IPS-NIHi11 (cell line): Measurements from ENCODE around the gene PRRC1.
A peak's percentile ranks its signal among the peaks of the same experiment; 100 is the strongest.
"Not testable (repeated sequence)": the region's sequence is repeated elsewhere in the genome, so short reads cannot be mapped to it uniquely, and the experiment has no call there.

ENCODE experiments used
- DNase-seq: peaks from one replicate; pipeline ENCODE4 v3.0.0; 2012; ENCODE audit warnings: mixed read lengths, low spot score

The PRRC1 gene

DNA sequence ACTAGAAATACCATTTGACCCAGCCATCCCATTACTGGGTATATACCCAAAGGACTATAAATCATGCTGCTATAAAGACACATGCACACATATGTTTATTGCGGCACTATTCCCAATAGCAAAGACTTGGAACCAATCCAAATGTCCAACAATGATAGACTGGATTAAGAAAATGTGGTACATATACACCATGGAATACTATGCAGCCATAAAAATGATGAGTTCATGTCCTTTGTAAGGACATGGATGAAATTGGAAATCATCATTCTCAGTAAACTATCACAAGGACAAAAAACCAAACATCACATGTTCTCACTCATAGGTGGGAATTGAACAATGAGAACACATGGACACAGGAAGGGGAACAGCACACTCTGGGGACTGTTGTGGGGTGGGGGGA, 27.8 kb downstream of the PRRC1 start:
- DNase-seq, result not testable (repeated sequence)

DNA sequence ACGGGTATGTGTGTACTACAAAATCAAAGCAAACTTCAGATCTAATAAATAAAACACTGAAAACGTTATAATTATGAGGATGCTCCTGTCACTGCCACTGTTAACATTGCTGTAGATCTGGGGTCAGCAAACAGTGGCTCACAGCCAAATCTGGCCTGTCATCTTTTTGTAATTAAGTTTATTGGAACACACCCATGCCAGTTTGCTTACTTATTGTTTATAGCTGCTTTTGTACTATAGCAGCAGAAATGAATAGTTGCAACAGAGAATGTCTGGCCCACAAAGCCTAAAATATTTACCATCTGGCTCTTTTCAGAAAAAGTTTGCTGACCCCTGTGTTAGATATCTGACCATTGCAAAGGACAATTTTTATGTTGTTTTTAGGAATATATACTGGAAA, 32.1 kb downstream of the PRRC1 start:
- DNase-seq, result no peak

DNA sequence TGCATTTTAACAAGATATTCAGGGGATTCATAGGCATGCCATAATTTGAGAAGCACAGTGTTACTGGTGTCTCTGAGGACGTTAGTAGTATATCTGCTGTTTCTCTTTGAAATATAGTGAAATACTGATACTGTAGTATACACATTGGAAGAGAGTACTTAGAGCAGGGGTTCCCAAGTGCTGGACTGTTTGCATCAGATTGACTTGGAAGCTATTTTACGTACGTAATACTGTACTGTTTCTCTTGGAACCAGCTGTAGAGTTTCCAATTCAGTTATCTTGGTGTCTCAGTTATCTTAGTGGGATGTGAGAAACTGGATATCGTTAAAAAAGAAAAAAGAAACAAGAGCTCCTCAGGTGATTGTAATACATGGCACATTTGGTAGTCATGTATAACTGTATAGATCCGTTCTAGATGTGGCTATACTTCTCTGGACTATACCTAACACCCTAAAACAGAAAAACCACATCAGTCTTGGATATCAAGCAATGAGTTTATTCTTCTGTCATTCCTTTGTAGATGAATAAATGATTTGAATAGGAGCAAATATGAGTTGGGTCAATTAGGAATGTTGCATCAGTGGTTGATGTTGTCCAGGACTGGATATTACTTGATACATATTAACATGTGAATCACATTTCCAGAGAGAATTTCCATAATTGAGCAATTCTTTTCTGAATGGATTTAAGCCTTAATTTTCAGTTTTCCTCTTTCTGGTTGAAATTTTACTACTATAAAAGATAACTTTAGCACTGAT, 33.4 kb downstream of the PRRC1 start:
- DNase-seq, result no peak

DNA sequence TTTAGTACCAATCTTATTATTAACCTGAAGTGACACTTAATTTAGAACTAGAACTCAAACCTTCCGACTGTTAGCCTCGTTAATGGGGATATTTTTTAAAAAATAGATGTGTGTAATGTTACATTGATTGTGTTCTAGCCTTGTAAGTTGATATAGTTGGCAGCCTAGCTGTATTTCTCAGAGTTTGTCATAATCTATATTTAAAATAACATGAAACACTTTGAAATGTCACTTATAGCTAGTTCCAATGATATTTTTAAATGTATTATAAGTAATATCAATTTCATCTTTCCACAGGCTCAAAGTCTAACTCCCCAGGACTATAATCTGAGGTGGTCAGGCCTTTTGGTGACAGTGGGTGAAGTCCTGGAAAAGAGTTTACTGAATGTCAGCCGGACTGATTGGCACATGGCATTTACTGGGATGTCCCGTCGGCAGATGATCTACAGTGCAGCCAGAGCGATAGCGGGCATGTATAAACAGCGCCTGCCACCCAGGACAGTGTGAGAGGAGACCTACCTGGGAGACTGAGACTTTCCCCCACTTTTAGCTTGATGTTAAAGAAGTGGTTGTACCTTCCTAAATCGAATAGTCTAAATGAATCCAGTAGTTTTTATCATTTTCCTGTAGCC, 34.1 kb downstream of the PRRC1 start:
- DNase-seq, result no peak

DNA sequence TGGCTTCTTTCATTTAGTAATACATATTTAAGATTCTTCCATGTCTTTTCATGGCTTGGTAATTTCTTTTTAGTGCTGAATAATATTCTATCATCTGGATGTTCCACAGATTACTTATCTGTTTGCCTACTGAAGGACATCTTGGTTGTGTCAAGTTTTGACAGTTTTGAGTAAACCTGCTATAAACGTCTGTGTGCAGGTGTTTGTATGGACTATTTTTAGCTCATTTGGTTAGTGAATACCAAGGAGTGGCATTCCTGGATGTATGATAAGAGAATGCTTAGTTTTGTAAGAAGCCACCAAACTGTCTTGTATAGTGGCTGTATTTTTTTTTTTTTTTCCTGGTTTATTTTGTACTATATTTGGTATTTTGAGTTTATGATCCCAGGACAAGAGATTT, 38.4 kb downstream of the PRRC1 start:
- DNase-seq, result no peak

DNA sequence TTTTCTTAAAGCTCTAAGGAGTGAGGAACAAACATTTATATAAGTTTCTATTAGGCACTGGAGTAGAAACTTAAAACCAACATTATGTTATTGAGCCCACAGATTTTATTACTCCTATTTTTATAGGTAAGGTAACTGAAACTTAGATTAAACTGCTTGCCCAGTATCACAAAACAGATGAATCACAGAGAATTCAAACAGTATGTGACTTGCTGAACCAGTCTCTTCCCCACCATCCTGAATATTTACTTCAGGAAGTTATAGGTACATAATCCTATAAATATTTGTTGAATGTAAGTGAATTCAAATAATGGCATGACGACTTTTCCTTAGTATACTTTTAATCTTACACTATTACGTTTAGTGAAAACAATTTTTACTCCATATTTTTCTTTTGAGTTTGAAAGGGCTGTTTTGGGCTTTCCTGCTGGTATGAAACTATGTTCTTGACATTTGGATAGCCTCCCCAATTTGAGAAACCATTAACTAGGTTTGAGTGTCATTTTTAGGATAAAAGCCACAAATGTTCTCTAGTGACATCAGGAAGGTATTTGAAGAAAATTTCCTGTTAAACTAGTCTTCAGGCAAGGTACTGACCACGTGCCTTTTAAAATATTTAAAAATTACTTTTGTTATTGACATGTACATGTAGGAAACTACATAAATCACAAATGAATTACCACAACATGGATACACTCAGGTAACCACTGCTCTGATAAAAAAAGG, 39.3 kb downstream of the PRRC1 start:
- no peak for DNase-seq

DNA sequence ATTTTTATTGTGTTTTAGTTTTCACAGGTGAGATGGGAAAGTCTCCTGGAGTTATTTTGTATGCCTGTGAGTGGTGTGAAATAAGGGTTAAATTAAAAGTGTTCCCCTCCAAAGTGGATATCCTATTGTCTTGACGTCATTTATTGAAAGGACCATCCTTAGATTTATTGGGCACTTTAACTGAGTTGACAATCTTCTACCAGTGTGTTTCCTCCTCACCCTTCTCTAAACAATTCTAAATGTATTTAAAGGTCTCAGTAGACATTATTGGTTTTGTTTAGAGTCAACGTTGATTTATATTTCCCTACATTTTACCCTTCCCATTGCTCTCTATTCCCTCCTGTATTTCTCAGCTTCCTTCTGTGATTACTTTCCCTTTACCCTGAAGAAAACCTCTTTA, 40.8 kb downstream of the PRRC1 start:
- DNase-seq, result no peak

DNA sequence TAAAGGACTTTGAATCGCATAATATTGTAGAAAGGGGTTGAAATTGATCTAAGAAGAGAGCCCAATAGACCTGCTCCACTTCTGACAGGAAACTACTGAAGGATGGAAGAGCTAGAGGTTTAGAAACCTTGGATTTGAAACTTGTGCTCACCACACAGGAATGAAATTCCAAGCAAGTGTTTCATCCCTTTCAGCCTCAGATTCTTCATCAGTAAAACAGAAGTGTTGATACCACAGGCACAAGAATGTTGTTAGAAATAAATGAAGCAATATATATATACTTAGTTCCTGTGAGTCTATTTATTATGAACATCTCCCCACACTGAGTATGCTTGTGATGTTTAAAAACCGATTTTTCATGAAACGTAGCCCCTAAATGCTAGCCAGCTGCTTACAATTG, 43.8 kb downstream of the PRRC1 start:
- no peak for DNase-seq

DNA sequence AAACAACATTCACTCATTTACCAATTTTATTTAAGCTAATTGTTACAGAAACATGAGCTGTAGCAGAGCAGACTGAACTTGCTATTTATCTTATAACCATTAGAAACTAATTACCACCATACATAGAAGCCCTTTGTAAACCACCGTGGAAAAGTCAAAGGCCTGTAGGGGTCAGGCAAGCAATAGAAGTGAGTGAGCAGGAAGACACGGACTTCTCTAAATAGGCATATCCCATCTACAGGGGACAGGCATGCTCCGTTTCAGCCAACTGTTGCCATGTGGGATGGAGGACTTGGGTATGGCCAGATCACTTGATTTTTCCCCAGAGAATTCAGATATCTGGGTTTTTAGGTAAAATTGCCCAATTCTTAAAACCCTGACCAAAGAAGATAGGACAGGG, 44.8 kb downstream of the PRRC1 start:
- peak; percentile 42 for DNase-seq

DNA sequence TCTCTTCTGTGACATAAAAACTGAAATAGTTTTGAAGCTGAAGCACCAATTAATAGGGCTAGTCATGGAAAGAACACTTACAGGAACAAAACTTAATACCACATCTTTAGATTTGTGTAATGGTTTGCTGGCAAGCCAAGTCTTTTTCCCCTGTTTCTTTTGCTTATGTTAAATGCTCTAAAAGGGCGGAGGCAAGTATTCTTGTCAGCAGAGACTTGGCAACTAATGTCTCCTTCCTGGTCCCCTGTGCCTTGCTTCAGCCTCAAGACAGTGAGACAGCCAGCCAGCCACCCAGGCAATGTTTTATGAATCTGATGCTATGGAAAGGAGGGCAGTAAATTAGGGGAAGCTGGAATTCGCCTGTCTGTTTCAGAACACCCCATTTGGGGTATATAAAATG, 45.7 kb downstream of the PRRC1 start:
- DNase-seq, result no peak

DNA sequence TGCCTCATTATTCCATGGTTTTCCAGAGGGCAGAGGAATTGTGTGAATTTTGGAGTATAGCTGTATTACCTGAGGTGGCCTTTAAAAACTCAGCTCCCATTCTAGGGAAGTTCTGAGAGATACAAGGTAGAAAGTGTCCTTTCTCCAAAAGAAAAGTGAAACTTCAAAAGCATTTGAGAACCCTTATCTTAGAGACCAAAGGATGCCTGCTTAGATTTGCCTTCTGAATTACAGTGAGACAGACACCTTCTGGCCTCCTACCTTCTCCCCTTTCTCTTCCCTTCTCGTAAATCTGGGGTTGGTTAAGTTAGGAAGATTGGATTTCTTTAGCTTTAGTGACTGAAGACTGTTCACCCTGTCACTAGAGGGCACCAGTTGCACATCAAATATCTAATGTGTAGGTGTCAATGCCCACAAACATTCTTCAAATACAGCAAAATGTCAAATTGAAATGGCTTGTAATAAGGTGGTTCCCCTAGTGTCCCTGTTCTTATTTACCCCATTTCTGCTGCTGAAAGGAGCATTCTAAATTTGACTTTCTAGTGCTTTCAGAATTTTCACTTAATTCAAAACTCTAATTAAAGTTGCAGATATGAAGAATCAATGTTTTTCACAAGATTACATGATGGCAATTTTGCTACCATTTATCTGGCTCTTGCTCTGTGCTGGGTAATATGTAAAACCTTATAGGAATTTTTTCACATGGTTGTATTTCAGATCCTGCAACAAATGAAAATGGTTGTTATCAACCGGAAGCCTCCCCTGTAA, 46.7 kb downstream of the PRRC1 start:
- peak; percentile 52 for DNase-seq

DNA sequence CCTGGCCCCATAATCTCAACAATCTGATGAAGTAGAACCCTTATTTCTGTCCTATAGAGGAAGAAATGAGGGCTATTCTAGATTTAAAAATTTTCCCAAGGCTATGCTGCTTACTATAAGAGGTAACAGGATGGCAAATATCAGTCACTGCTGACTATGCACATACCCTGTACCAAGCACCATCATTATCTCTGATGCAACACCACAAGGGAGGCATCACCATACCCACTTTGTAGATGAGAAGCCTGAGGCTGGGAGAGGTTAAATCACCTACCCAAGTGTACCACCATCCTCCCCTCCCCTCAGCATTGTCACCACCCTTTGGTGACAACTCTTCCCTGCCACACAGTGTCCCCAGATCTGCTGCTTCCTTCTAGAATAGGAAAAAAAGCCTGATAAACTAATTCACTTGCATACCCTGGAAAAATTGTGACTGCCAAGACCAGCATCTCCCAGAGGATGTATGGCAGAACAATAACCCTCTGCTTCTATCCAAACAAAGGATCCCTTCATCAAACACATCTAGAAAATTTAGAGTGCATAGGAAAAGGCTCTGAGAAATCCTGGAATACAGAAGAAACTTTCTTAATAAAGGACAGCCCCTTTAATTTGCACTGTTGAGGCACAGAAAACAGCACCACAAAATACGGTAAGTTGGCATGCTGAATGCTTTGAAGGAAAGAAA, 48.3 kb downstream of the PRRC1 start:
- DNase-seq, result no peak

DNA sequence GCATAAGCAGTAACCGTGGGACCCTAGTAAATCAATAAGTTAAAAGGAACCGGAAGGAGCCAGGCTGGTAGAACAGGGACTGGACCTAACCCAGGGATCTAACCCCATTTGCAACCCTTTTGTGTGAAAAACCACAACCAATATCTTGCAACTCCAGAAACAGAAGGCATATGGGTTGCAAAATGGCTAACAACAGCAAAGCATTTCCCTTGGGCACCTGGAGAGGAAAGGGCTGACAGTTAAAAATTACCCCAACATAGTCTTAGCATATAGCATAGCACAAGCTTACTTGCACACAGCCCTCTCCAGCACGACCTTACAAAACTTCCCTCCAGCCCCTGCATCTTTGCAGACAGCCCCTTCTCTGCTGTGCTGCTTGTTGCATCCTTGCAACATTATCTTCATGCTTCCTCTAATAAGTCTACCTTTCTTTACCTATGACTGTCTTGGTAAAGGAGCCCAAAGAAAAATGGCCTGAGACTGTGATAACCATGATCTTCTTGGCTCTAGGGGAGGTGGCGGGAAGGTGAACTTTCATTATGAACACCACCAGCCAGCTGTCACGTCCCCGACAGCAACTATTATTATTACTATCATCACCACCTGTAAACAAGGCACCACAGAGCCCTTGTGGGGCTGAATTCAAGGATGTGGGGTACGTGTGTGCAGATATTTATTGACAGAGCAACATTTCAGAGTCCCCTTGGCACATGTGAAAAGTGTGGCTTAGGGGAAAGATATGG, 49.8 kb downstream of the PRRC1 start:
- no peak for DNase-seq

DNA sequence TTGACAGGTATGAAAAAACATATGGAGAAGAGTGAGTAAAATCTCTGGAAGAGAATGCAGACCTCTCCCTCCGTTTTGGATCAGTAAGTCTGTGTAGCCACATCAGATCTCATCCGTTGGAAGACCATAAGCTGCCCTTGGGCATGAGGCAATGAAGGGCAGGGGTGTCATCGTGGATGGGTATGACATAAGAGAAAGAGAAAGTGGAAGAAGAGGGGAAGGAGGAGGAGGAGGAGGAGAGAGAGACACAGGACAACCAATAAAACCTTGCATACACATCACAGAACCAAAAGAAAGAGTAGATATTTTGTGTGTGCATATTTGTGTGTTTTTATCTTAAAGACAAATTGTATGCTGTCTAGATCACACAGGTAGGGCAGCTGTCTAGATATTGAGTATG, 50.7 kb downstream of the PRRC1 start:
- DNase-seq, result no peak

DNA sequence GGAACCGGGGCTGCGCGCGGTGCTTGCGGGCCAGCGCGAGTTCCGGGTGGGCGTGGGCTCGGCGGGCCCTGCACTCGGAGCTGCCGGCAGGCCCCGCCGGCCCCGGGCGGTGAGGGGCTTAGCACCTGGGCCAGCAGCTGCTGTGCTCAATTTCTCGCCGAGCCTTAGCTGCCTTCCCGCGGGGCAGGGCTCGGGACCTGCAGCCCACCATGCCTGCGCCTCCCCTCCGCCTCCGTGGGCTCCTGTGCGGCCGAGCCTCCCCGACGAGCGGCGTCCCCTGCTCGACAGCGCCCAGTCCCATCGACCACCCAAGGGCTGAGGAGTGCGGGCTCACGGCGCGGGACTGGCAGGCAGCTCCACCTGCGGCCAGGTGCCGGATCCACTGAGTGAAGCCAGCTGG, 52.0 kb downstream of the PRRC1 start:
- DNase-seq, result not testable (repeated sequence)

DNA sequence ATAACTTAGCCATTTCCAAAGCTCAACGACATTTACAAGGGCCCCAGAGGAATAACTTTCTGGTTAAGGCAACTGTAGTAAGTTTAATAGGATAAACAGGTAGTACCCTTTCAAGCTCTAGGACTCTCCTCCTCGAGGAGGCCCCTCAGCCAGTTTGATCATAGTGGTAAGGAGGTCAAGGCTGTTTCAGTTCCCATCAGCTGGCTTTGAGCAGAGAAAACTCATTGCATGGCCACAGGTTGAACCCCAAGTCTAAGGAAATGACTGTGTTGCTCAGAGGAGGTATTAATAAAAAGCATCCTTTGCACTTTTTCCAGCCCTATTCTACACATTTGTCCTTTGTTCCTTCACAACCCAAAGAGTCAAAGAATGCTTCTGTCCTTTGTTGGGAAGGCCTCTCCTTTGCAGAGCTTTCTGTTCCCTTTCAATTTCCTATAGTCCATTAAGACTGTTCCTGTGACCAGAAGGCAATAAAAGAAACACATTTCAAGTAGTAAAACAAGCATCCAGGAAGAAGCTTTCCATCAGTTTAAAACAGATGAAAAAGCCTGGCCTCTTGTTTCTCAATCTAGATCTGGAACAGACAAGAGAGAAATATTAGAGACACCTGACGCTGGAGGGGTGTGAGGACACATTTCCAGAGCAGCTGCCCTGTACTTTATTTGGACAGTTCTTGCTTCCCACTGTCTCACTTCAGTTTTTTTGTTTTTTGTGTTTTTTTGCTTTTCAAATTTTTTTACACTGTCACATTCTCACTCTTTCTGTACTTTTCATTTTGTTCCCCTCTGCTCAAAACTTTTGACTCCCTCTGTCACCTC, 54.1 kb downstream of the PRRC1 start:
- no peak for DNase-seq

DNA sequence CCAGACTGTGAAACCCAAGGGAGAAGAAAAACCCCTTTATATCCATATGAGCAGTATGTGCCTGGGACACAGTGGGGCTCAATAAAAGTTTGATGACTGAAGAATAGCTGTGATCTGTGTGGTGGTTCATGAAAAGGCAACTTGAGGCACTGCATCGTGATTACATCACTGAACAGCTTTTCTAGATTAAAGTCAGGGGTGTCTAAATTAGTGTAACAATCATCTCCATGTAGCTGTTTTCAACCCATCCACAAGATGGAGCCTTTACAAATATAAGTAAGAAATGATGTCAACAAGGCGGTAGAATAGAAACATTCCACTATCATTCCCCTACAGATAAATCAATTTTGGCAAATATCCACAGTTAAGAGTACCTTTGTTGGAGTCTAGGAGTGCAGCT, 55.5 kb downstream of the PRRC1 start:
- peak; percentile 35 for DNase-seq

DNA sequence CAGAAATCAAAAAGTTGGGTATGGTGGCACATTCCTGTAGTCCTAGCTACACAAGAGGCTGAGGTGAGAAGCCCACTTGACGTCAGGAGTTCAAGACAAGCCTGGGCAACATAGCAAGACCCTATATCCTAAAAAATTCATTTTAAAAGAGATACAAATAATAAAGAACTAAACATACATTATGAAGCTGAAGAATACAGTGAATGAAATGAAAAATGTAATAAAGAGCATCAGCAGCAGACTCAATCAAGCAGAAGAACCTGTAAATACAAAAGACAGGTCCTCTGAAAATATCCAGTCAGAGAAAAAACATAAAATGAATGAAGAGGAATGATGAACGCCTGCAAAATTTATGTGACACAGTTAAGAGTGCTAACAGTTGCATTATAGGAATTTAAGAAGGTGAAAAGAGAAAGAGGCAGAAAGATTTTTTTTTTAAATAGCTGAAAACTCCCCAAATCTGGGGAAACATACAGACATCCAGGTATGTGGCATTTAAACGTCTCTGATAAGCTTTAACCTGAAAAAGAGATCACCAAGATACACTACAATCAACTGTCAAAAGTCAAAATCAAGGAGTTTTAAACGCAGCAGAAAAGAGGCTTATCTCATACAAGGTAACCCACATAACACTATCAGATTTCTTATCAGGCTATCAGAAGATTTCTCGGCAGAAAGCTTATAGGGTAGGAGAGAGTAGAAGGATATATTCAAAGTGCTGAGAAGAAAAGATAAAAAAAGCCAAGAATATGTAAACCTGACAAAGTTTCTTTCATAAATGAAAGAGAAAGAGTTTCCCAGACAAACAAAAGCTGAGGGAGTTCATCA, 57.6 kb downstream of the PRRC1 start:
- DNase-seq, result no peak

DNA sequence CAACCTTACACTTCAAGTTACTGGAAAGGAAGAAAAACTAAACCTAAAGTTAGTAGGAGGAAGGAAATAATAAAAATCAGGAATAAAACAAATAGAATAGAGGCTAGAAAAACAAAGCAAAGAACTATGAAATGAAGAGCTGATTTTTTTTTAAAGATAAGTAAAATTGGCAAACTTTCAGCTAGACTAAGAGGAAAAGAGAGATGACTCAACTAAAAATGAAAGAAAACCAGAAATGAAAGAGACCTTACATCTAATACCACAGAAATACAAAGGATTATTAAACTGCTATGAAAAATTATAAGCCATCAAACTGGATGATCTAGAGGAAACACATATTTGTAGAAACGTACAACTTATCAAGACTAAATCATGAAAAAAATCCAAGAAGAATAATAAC, 60.0 kb downstream of the PRRC1 start:
- no peak for DNase-seq
